Activated CD8-positive, alpha-beta memory T cell treated with anti-CD3 and anti-CD28 coated beads, Interleukin-2, amount 50 U/mL, for 1 hour (primary cell): ENCODE data around the gene CDH23.
"Not testable (repeated sequence)": the region's sequence is repeated elsewhere in the genome, so short reads cannot be mapped to it uniquely, and the experiment has no call there.

Source experiments
- DNase-seq: peaks from one replicate; pipeline ENCODE4 v3.0.0-alpha.2; 2020; ENCODE audit errors: extremely low read depth

The CDH23 gene

GRCh38 chr10:71850743-71851464 is 454.2 kb downstream of the CDH23 start, which contains the start of gene PSAP:
Gene PSAP, minus strand, starts transcription at chr10:71851251. Its CDS starts 30 bp downstream, at chr10:71851221.
- DNase-seq: peak; percentile 95

- DNase-seq: not testable (repeated sequence)
Observed at GRCh38 chr10:71851465-71852095, 454.9 kb downstream of the CDH23 start.

- no peak for DNase-seq
Observed at GRCh38 chr10:71852355-71852937, 455.7 kb downstream of the CDH23 start.

- no peak for DNase-seq
Observed at GRCh38 chr10:71854031-71854430, 457.3 kb downstream of the CDH23 start.

GRCh38 chr10:71856619-71857018 is 459.9 kb downstream of the CDH23 start:
- DNase-seq: no peak

GRCh38 chr10:71857934-71858890 is 461.5 kb downstream of the CDH23 start:
- no peak for DNase-seq

GRCh38 chr10:71860243-71861029 is 463.7 kb downstream of the CDH23 start:
- no peak for DNase-seq

- no peak for DNase-seq
Observed at GRCh38 chr10:71863203-71863602, 466.5 kb downstream of the CDH23 start.

GRCh38 chr10:71864911-71865361 is 468.2 kb downstream of the CDH23 start:
- no peak for DNase-seq
